Measurements from ENCODE around the gene COPZ2.

COPZ2 gene

DNA sequence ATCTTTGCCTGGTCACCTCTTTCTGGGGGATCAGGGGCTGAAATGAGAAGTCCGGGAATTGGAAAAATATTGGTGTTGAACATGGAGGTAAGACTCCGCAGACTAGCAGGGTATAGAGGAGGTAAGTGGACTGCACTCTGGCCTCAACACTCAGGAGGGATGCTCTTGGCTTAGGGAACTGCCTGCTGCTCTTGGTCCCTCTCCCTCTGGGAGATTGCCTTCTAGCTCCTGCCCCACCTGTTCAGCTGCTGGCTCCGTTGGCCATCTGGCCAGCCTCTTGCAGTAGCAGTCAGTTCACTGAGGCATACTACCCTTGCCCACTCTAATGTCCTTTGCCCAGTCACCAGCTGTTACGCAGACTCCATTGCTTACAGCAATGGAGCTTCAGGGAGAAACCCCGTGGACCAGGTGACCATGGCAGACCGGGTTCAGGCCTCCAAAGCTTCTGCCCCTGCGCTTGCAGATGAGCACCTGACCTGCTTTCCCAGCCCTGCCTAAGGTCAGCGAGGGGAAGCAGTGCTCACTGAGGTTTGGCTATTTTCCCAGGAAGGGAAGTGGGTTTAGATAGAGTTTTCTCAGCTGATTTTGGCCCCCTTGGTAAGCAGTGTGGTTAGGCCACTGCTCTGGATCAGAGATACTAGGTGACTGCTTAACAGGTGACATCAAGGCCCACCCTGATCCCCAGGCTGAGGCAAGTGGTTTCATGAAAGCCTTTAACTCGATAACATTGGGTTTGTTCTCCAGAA is 54.8 kb downstream of the COPZ2 start:
- no peak for DNase-seq

DNA sequence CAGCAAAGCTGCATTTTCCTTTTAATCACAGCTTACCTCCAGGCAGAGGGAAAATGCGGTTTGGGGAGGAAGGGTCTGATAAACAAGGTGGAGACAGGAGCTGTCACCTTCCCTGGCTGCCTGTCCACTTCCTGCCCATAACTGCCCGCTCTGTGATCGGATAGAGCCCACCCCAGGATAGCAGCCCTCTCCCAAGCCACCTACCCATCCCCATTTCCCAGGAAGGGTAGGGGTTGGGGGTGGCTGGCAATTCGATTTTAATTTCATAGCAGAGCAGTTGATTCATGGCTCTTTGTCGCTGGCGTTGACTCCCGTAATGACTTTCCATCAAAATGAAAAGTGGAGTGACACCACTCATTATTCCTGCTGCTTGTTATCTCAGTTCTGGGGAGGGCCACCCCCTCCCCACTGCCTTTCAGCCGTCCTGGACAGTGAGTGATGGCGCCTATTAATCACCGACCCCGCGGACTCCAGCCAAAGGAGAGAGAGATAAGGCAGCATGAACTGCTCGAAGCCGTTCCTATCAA is 55.4 kb downstream of the COPZ2 start:
- DNase-seq: no peak

DNA sequence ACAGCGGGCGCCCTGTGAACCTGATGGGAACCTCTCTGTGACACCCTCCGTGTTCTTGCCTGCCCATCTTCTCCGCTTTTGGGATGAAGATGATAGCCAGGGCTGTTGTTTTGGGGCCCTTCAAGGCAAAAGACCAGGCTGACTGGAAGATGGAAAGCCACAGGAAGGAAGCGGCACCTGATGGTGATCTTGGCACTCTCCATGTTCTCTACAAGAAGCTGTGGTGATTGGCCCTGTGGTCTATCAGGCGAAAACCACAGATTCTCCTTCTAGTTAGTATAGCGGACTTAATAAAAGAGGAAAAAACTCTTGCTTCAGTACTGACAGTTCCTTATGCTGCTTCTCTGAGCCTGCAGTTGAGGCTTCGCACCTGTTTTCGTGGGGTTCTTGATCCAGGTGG is 56.1 kb downstream of the COPZ2 start:
- DNase-seq: no peak

DNA sequence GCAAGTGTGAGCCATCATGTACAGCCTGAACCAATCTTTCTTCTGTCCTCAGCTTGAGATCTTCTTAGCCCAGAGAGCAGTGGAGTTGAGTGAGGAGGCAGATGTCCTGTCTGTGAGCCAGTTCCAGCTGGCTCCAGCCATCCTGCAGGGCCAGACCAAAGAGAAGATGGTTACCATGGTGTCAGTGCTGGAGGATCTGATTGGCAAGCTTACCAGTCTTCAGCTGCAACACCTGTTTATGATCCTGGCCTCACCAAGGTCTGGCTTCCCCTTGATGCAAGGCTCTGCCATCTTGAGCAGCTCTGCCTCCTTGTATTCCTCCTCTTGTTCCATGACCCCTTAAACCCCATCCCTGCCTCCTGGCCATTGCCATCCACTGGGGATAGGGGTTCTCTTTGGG is 57.1 kb downstream of the COPZ2 start:
- no peak for DNase-seq

DNA sequence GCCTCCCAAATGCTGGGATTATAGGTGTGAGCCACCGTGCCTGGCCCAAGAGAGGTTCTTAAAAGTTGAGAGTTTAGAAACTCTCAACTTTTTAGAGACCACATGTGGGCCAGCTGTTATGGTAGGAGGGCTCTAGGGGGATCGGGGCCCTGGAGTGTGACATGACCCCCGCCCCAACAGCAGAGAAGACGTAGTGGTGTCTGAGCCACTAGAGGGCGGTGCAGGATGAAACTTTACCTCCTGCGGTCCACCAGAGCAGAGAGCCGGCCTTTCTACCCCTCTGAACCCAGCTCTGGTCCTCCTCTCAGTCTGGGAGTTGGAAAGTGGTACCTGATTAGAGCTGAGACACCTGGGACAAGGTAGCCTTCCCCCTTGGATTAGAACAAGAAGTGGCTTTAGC is 59.3 kb downstream of the COPZ2 start:
- DNase-seq: peak in 2 of 4 experiments; percentile 9 to 11
